ENCODE measurements around the gene IL1F10.

IL1F10 gene

GRCh38 chr2:113112871-113113270, 45.1 kb downstream of the IL1F10 start:
- no peak for DNase-seq (ENCODE audit: low read depth)

- DNase-seq (ENCODE audit: low read depth): no peak
Measured at GRCh38 chr2:113113807-113114206, 46.0 kb downstream of the IL1F10 start.

GRCh38 chr2:113114224-113114945, 46.6 kb downstream of the IL1F10 start:
- no peak for DNase-seq (ENCODE audit: low read depth)

GRCh38 chr2:113114996-113115395, 47.2 kb downstream of the IL1F10 start:
- no peak for DNase-seq (ENCODE audit: low read depth)

GRCh38 chr2:113116100-113116958, 48.6 kb downstream of the IL1F10 start:
- no peak for DNase-seq (ENCODE audit: low read depth)

GRCh38 chr2:113117541-113118262, 49.9 kb downstream of the IL1F10 start:
- DNase-seq (ENCODE audit: low read depth): peak; percentile 92

GRCh38 chr2:113118263-113118657, 50.5 kb downstream of the IL1F10 start:
- no peak for DNase-seq (ENCODE audit: low read depth)

GRCh38 chr2:113119111-113119510, 51.3 kb downstream of the IL1F10 start:
- DNase-seq (ENCODE audit: low read depth): no peak

GRCh38 chr2:113120861-113121260, 53.1 kb downstream of the IL1F10 start:
- no peak for DNase-seq (ENCODE audit: low read depth)

- DNase-seq (ENCODE audit: low read depth): no peak
Measured at GRCh38 chr2:113122364-113122763, 54.6 kb downstream of the IL1F10 start.

GRCh38 chr2:113123726-113124125, 56.0 kb downstream of the IL1F10 start:
- no peak for DNase-seq (ENCODE audit: low read depth)

- no peak for DNase-seq (ENCODE audit: low read depth)
Measured at GRCh38 chr2:113124181-113124961, 56.6 kb downstream of the IL1F10 start.
